ENCODE data around the gene MMP8.

- TF ChIP-seq CTCF (optimal IDR thresholded peaks at IDR 0.05 in 1 of 3, IDR thresholded peaks at IDR 0.05 in 1 of 3, conservative IDR thresholded peaks at IDR 0.05 in 1 of 3; ENCODE audit: extremely low read depth in 1 of 3, insufficient read depth in 2 of 3, low read length in 3 of 3) (no peak), EZH2 (IDR thresholded peaks at IDR 0.05; ENCODE audit: low read length) (no peak)
Observed at GRCh38 chr11:102709201-102709945, 15.4 kb downstream of the MMP8 start.
